ENCODE data around the gene MTRF1L. TPM values are rescaled to one million over a fixed set of nuclear protein-coding genes. Genes with fewer than 3 reads are reported as not detected.

The MTRF1L gene, protein sequence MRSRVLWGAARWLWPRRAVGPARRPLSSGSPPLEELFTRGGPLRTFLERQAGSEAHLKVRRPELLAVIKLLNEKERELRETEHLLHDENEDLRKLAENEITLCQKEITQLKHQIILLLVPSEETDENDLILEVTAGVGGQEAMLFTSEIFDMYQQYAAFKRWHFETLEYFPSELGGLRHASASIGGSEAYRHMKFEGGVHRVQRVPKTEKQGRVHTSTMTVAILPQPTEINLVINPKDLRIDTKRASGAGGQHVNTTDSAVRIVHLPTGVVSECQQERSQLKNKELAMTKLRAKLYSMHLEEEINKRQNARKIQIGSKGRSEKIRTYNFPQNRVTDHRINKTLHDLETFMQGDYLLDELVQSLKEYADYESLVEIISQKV
- 16.8 TPM for total RNA-seq

DNA sequence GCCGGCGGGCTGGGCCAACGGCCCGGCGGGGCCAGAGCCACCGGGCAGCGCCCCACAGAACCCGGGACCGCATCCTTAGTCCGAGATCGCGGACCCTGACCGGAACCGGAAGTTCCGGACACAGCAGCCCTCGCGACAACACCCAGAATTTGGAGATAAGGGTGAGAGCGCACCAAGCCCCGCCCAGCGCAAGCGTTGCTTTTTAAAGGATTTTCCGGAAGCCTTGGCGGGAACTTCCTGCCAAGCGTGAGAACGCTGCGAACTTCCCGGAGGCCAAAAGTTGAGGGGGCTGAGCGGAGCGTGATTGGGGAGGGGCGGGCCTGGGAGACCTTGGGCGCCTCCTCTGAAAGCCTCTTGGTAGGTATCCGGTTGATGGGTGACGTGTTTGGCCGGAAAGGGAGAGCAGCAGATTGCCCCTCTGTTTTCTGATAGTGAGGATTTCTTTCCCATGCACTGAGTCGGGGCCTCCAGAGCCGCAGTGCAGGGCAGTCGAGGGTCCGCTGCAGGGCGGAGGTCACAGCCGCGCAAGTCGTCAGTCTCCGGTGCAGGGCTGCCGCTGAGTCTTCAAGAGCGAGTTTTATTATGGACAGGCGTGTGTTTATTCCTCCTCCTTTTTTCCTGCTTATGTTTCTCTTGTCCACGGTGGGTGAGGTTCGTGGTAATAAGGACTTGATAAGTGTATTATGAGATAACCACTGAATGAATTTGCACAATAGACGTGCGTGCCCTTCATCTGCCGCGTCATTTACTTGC is at the start of gene MTRF1L:
TSS of gene MTRF1L (minus strand) at position 97 of the 753 bp plus-strand sequence. CDS start at position 73, 24 bp downstream.
- peak; percentile 92 for DNase-seq

DNA sequence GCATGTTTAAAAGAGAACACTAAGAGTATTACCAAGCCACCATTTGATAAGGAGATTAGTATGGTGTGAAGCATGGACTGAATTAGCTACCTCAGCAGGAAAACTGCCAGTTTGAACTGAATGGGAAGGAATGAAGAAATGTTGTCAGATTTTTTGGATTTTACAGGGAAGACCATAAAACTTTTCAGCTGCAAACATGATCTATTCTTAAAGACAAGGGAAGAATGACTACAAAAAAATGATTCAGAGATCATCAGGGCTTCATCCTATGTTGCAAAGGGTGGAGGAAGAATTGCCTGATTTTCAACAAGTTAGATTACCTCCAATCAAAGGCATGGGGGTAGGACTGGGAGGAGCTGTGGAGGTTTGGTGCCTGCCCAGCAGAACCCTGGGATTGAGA is 49.3 kb upstream of the MTRF1L start:
- no peak for DNase-seq

DNA sequence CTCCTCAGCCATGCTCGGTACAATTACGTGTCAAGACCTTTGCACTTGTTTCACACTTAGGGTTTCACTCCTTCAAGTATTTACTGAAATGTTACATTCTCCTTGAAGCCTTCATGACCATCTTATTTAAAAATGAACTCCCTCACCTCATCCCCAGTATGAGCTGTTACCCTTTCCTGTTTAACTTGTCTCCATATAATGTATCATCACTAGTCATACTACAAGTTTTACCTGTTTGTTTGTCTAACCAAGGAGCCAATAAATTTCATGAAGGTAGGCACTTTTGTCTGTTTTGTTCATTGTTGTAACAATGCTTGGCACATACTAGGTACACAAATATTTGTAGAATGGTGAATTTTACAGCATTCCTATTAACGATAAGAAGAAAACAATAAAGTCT is 46.1 kb upstream of the MTRF1L start:
- no peak for DNase-seq

DNA sequence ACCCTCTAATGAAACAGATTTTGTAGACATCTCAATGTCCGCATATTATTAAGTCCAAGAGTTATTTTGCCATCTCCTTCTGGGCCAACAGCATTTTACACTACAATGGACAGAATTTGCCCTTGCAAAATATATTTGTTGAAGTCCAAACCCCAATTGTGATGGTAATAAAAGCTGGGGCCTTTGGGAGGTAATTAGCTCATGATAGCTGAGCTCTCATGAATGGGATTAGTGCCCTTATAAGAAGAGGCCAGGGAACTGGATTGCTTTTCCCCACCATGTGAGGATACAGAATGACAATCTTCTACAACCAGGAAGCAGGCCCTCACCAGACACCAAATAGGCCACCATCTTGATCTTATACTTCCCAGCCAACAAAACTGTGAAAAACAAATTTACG is 44.9 kb upstream of the MTRF1L start:
- DNase-seq, result no peak

DNA sequence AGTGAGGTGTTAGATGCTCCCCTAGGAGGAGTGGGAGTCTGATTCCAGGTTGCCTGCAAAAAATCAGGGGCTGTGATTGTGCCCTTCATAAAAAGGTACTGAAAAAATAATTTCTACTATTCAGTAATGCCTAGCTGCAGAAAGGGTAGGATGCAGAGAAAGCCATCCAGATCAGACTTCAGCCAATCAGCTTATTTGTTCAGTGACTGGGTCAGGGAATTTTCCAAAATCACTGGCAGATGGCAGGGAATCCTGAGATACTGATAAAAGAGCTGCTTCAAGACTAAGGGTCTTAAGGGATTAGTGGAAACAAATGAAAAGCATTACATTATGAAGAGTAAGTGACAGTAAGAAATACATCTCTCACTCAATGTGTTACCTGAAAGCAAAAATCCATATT is 42.8 kb upstream of the MTRF1L start:
- DNase-seq, result no peak

DNA sequence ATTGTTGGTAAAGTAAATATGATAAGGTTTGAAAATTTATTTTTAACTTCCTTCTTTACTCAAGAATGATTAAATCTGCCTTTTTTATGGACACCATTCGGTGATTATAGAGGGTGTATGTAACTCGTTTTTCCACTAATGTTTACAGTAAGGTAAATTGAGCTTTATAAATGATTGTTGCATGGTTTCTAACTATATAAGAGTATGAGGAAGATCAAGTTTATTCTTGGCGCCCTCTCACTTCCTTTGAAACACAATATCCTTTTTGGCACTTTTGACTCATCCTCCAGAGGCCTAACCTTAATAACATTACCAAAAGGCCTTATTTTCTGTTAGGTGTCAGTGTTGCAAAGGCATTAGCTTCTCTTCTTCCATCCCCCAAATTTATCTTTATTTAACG is 41.8 kb upstream of the MTRF1L start:
- DNase-seq, result no peak

DNA sequence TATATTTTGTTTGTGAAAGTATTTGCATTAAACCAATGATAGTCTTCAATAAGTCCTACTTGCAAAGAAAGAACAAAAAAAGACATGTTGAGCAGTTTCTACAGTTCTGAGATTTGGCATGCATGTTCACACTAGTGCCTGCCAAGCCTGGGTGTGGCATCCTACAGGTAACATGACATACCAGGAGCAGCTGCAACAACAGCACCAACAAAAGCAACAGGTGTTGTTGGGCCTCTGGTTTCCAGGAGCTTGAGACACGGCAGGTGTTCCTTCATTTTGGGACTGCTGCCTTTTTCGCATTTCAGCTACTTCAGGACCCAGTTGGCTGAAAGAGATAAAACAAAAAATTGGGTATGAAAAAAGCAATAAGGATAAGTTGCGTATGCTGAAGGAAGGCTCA is 41.2 kb upstream of the MTRF1L start:
- no peak for DNase-seq

DNA sequence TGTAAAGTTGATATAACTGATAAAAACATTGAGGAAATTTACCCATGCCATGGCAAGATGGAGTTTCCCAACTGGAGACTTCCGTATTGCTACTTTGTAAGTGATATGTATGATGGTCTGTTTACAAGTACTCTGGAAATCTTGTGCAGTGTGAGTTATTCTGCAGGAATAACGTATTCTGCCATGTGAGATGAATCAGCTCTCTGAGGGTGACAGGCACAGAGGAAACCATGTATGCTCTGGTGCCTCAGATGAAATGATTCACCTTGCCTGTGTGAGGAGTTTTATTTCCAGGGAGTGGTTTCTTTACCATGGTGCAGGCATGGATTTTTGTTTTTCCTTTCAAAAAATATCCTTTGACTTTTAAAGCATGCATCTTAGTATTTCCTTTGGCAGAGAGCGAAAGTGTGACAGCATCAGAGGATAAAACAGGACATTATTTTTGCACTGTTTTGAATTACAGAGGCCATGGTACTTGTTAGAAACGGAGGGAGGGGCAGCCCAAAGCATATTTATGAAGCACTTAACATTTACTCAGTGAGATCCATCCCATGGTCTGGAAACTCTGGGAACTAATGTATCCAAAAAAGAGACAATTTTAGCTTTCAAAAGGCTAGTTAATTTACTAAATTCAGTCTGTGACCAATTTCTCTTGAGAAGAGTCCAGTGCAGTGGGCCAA is 36.0 kb upstream of the MTRF1L start:
- no peak for DNase-seq

DNA sequence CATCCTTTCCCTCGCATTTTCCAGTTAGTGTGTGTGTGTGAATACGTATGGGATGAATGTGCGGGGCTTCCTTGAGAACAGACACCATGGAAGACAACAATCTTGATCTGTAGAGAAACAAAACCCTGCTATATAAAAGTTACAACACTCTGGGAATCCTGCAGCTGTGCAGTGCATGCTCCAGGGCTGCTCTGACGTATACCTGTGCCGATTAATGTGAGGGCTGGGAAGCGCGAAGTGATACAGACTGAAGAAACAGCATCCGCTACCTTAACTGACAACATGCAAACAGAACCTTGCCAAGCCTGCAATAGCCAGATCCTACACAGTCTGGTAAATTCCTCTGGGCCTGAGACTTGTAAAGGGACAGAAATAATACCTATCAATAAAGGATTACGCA is 31.6 kb upstream of the MTRF1L start:
- no peak for DNase-seq

DNA sequence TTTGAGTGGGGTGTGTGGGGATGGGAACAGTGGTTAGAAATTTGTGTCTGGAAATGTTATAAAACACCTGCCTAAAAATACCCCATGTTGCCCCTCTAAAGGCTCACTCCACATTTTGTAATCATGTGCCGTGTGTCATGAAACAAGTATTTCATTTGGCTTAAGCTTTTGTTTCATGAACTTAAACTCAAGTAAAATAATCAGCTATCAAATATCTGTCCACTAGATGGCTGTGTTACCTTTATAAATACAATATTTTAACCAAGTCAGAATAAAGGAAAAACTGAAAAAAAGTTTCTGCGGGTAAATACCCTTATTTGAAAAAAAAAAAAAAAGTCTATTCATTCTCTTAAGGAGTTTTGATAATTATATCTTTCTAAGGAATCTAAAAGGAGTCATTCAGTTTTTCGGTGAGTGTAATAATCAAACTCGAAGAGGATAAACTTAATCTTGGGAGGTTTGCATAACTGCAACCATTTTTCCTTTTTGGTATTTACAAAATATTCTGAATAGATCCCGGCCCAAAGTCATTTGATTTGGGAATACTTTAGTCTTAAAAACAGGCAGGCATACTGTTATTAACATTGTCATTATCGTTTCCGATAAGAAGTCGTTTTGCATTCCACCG is 29.9 kb upstream of the MTRF1L start:
- DNase-seq, result no peak

DNA sequence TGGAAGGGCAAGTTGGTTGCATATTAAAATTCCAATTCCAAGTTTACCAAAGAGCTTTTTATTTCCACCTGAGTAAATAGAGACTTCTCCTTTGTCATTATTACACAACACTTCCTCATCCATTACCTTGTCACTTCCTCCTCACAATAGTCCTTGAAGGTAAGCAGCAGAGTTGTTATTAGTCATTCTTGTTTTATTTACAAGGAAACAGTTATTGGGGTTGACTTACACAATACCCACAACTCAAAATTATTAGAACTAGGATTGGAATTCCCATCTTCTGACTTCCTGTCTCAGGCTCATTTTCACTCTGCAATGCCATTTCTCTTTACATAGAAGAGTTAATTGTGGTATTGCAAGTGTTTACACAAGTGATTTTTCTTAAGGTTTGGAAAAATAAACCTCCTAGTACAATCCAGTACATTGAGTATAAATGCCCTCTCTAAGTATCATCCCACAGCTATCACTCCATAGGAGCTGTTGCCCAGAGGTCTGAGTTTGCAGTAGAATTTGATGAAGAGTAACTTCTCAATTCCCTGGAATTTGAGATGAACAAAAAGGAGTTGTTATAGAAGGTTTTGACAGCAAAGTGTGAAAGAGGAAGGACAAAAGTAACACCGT is 28.9 kb upstream of the MTRF1L start:
- DNase-seq, result no peak

DNA sequence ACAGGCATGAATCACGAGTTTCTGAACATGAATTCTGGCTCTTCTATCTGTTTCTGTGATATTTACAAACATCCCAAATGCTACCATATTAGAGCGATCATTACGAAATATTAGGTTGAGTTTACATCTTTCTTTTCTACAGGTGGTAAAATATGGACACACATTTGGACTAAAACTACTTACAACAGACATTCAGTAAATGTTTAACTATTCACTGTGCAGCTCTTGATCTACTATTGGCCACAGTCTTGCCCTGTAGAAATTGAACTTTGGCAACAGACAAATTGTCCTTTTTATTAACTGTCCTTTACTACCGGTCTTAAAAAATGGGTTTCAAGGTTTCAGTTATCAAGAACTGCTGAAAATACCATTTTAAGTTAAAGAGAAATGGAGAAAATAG is 26.5 kb upstream of the MTRF1L start:
- no peak for DNase-seq

DNA sequence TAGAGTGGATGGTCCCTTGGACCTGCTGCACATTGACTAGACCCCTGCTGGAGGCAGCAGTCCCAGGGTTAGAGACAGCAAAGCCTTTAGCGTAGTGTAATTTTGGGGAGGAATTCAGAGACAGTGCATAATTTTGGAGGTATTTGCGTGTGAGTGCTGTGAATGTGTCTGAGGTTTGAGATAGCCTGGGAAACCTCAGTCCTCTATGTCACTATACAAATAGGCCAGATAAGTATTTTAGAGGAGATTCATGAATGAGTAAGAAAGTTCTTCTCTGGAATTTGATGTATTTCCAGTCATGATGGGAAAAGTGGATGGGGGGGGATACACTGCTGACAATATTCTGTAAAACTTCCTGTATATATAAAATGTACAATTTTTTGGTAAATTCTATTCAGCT is 25.8 kb upstream of the MTRF1L start:
- DNase-seq, result no peak

DNA sequence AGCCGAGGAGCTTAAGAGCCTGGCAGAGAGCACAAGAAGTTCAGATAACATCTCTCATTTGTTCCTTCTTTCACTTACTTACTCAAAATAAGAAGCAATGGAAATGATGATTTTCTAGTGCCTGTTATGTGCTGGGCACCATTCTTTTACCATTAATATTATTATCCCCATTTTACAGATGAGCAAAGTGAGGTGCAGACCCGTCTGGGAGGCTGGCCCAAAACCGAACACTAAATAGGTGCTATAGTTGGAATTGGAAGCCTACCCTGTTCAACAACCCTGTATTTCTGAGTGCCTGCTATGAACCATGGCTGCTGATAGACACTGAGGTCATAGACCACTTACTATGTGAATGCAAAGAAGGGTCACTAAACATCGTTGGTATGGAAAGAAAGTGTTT is 25.0 kb upstream of the MTRF1L start:
- DNase-seq, result no peak

DNA sequence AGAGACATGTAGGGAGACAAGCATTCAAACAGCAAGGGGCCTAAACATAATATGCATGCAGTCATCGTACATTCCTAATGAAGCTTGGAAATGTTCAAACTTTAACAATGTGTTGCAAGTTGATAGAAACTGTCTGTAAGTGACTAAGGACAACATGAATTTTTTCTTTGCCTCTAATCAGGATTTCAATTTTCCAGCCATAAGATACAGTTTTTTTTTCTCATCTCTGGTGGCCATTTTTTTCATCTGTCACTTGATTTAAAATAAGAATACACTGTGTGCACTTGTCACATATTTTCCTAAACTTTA is 22.2 kb upstream of the MTRF1L start:
- no peak for DNase-seq

DNA sequence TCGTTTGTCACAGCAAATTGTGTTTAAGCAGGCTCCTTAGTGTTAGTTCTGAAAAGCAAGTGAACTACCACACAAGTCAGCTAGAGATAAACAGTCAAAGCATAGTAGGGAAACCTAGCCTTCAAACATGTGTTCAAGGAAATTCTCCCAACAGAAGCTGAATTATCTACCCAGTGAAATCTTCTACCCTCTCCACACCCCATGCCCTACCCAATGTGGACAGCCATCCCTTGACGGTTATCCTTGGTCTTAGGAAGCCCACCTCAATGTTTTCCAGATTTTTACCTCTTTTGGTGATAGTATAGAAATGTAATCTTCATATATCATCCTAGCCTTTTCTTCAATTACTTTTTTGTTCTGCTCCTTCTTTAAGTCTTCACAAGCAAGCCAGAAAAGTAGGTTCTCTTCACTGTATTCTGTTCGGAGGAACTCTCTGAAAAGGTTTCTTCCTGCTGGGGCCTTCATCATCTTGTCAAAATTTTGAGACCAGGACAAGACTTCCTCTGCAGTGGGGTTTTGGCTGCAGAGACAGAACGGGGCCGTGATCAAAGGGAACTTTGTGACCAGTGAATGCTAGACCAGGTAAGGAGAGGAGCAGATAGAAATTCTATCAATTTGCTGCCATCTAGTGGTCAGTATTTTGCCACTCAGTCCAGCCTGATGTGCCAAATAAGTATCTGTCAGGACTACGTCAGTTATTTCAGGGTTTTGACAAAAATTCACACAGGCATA is 21.6 kb upstream of the MTRF1L start:
- no peak for DNase-seq

DNA sequence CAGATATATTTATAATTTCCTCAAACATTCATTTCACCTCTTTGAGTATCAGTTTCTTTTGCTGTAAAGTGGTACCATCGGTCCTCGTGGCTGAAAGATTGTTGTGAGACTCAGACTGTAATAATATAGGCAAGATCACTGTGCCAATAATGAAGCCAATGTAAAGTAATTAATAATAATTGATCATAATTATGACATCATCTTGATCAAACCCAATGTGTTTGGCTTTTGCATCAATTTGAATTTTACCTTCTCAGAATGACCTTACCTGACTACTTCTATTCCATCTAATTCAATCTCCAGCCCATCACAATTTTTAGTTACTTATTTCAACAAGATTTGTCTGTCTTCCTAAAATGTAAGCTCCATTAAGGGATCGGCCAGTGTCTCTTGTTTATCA is 15.8 kb upstream of the MTRF1L start:
- no peak for DNase-seq

DNA sequence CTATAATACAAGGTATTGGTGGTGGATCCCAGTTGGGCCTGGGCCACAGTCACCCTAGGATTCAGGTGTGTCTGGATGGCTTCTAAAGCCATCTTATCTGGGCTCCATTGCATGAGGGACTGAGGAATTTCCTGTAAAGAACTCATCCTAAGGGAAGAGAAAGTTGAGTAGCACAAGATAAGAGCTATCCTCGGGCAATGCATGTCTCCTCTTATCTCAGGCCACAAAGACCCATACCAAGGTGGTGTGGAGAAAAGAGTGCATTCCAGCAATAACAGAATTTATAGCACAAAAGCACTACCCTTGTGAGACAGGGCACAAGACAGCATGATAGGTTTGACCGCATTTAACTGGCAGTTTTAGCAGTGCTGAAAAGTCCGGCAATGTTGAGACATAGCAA is 14.3 kb upstream of the MTRF1L start:
- no peak for DNase-seq

DNA sequence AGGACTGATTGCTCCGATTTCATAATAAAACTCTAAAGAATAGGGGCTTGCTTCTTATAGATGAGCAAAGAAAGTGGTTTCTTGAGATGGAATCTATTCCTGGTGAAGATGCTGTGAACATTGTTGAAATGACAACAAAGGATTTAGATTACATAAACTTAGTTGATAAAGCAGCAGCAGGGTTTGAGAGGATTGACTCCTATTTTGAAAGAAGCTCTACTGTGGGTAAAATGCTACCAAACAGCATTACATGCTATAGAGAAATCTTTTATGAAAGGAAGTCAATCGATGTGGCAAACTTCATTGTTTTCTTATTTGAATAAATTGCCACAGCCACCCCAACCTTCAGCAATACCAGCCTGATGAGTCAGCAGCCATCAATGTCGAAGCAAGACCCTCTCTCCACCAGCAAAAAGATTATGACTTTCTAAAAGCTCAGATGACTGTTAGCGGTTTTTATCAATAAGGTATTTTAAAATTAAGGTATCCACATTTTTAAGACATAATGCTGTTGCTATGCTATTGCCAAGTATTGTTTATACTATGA is 12.7 kb upstream of the MTRF1L start:
- no peak for DNase-seq

DNA sequence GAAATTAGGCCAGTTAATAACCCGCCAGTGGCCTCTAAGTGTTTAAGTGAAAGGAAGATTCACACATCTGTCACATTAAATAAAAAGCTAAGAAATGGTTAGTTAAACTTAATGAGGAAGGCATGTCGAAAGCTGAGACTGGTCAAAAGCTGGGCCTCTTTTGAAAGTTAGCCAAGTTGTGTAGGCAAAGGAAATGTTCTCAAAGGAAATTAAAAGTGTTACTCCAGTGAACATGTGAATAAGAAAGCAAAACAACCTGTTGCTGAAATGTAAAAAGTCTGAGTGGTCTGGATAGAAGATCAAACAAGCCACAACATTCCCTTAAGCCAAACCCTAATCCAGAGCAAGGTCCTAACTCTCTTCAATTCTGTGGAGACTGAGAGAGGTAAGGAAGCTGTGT is 10.9 kb upstream of the MTRF1L start:
- no peak for DNase-seq

DNA sequence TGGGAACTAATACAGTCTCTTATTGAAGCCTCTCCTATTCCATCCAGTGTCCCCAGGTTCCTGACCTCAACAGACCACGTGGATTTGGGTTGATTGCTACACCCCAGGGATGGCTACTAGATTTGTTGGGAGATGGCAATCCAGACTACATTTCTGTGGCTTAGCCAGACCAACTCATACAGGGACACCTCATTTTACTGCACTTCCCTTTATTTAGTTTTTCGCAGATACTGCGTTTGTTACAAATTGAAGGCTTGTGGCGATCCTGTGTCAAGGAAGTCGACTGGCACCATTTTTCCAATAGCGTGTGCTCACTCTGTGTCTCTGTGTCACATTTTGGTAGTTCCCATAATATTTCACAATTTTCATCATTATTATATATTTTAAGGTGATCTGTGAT is 10.3 kb upstream of the MTRF1L start:
- DNase-seq, result no peak

DNA sequence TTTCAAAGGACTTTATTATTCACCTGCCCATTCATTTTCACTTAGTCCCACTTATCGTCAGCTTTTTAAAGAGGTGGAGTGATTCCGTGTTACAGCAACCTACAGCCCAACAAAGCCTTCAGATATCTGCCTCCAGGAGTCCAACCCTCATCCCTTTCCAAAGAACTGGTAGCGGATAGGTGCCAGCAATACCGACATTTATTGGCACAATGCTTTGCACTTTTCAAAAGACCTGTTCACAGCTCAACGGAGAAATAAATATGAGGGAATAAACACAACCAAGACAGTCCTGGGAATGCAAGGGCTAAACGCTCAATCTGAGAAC is 819 bp upstream of the MTRF1L start:
- DNase-seq, result no peak

Measured in occipital lobe (tissue), 2 donors.